HepG2 (cell line): Measurements from ENCODE around the gene FGGY. TPM values are rescaled to one million over a fixed set of nuclear protein-coding genes. Genes with fewer than 3 reads are reported as not detected.

Experiments
- ATAC-seq: fragments of 200-7000 bp; cut with Tn5 transposase; 3 replicates; pipeline ENCODE4 v1.9.1; 2020; ENCODE audit warnings: mild to moderate bottlenecking, moderate library complexity
- BruUV-seq: library from RNA; stranded (reverse); fragments of 400-500 nt; replicated peaks from 2 replicates; lab custom pipeline; 2021; lab: Mats Ljungman, UMichigan
- CTCF ChIA-PET: fragments of 300-600 bp; formaldehyde crosslinking; extraction: SDS; loops from one replicate; lab custom pipeline; 2021; ENCODE audit warnings: low total read pairs, inconsistent platforms, low intra/inter-chr PET ratio; lab: Yijun Ruan, JAX
- POLR2A ChIA-PET: fragments of 350-600 bp; sonication (Branson Sonifier 250); formaldehyde crosslinking; loops from one replicate; lab custom pipeline; 2020; ENCODE audit warnings: antibody characterized with exemption, inconsistent platforms; lab: Yijun Ruan, JAX
- DNase-seq: peaks from one replicate; pipeline ENCODE4 v3.0.0-alpha.2; 2015; ENCODE audit warnings: low spot score
- FAIRE-seq: peaks from 3 replicates; lab custom pipeline; 2011; peaks lifted over from hg19 to GRCh38; lab: Jason Lieb, UNC
- H2AFZ ChIP-seq: one replicate; pipeline ENCODE4 v1.6.1; 2011; ENCODE audit warnings: low read length, inconsistent platforms
- H3K27ac ChIP-seq: fragments of 300-600 bp; 3 replicates; pipeline ENCODE4 v1.8.0; 2011; ENCODE audit warnings: mixed run types, mild to moderate bottlenecking, mixed read lengths, low read length, inconsistent platforms; ENCODE audit not compliant: insufficient read depth; ENCODE audit errors: extremely low read length
- H3K27me3 ChIP-seq, 2 experiments: fragments of 200-600 bp in 1 of 2; 2 replicates in 1 of 2; 3 replicates in 1 of 2; pipeline versions ENCODE4 v1.6.0 to v1.8.0; 2011; ENCODE audit warnings: low read length in 2 of 2, mild to moderate bottlenecking in 2 of 2, moderate library complexity in 2 of 2, inconsistent platforms in 1 of 2; ENCODE audit not compliant: insufficient read depth in 2 of 2, control insufficient read depth in 1 of 2
- H3K36me3 ChIP-seq, 2 experiments: fragments of 200-600 bp in 1 of 2; replicated peaks in 1 of 2; 2 replicates in 1 of 2; 3 replicates in 1 of 2; pipeline versions ENCODE4 v1.5.1 to v1.8.0; 2011; ENCODE audit warnings: low read length in 2 of 2, inconsistent platforms in 1 of 2; ENCODE audit not compliant: insufficient read depth in 2 of 2, control insufficient read depth in 1 of 2
- H3K4me1 ChIP-seq: 2 replicates; pipeline ENCODE4 v1.5.1; 2012; ENCODE audit warnings: low read length, inconsistent platforms; ENCODE audit not compliant: insufficient read depth
- H3K4me2 ChIP-seq: 2 replicates; pipeline ENCODE4 v1.6.0; 2011; ENCODE audit warnings: low read depth, low read length, inconsistent platforms
- H3K4me3 ChIP-seq, 3 experiments: fragments of 200-600 bp in 1 of 3; sonication (generic), shearing (Covaris generic) in 1 of 3; replicated peaks in 1 of 3; 2 replicates each; pipeline ENCODE4 v1.5.1; 2011 to 2016; ENCODE audit warnings: low read length in 3 of 3, inconsistent platforms in 2 of 3, low read depth in 2 of 3, mild to moderate bottlenecking in 2 of 3, control low read depth in 1 of 3, mixed read lengths in 1 of 3; ENCODE audit not compliant: insufficient read depth in 1 of 3
- H3K79me2 ChIP-seq: one replicate; pipeline ENCODE4 v1.6.1; 2011; ENCODE audit warnings: low read length, inconsistent platforms; ENCODE audit not compliant: insufficient read depth
- H3K9ac ChIP-seq: 2 replicates; pipeline ENCODE4 v1.6.0; 2011; ENCODE audit warnings: mild to moderate bottlenecking, low read depth, low read length, inconsistent platforms; ENCODE audit not compliant: insufficient read depth
- H3K9me3 ChIP-seq: 2 replicates; pipeline ENCODE4 v1.5.1; 2012; ENCODE audit warnings: mild to moderate bottlenecking, low read length
- H4K20me1 ChIP-seq: 2 replicates; pipeline ENCODE4 v1.6.0; 2011; ENCODE audit warnings: inconsistent platforms, mild to moderate bottlenecking, low read length, moderate library complexity; ENCODE audit not compliant: insufficient read depth
- ETS1 ChIP-seq: sonication (generic); formaldehyde crosslinking; IDR thresholded peaks from 2 replicates; pipeline ENCODE4 v1.4.0; 2020; ENCODE audit warnings: missing genetic modification reagents
- NCOA1 ChIP-seq: sonication (generic); formaldehyde crosslinking; IDR thresholded peaks from 2 replicates; pipeline ENCODE4 v1.9.0; 2021; ENCODE audit warnings: missing genetic modification reagents
- NFE2 ChIP-seq: sonication (generic); formaldehyde crosslinking; IDR thresholded peaks from 2 replicates; pipeline ENCODE4 v1.4.0; 2020; ENCODE audit warnings: missing genetic modification reagents
- PBX2 ChIP-seq: IDR thresholded peaks from 2 replicates; pipeline ENCODE4 v1.6.1; 2016; ENCODE audit warnings: control low read depth
- ZBTB39 ChIP-seq: sonication (generic); formaldehyde crosslinking; IDR thresholded peaks from 2 replicates; pipeline ENCODE4 v1.5.0; 2020; ENCODE audit warnings: missing genetic modification reagents
- ZC3H13 ChIP-seq: sonication (generic); formaldehyde crosslinking; IDR thresholded peaks from 2 replicates; pipeline ENCODE4 v1.8.1; 2023; ENCODE audit warnings: mild to moderate bottlenecking, missing genetic modification reagents, moderate library complexity
- ZFX ChIP-seq: sonication (generic); formaldehyde crosslinking; IDR thresholded peaks from 2 replicates; pipeline ENCODE4 v1.4.0; 2020; ENCODE audit warnings: mild to moderate bottlenecking, low read depth, missing genetic modification reagents, moderate library complexity
- ZNF350 ChIP-seq: sonication (generic); formaldehyde crosslinking; IDR thresholded peaks from 2 replicates; pipeline ENCODE4 v1.4.0; 2020; ENCODE audit warnings: mild to moderate bottlenecking, low read depth, missing genetic modification reagents, borderline replicate concordance
- ZNF547 ChIP-seq: sonication (generic); formaldehyde crosslinking; IDR thresholded peaks from 2 replicates; pipeline ENCODE4 v1.5.1; 2020; ENCODE audit warnings: mild to moderate bottlenecking, missing genetic modification reagents
- ZNF552 ChIP-seq: sonication (generic); formaldehyde crosslinking; IDR thresholded peaks from 2 replicates; pipeline ENCODE4 v1.9.0; 2022; ENCODE audit warnings: missing genetic modification reagents, mild to moderate bottlenecking, borderline replicate concordance
- ZNF616 ChIP-seq: sonication (generic); formaldehyde crosslinking; IDR thresholded peaks from 2 replicates; pipeline ENCODE4 v1.5.0; 2020; ENCODE audit warnings: low read depth, mild to moderate bottlenecking, missing genetic modification reagents
- ZNF800 ChIP-seq: sonication (generic); formaldehyde crosslinking; IDR thresholded peaks from 2 replicates; pipeline ENCODE4 v1.4.0; 2020; ENCODE audit warnings: missing genetic modification reagents
- ZNF841 ChIP-seq: sonication (generic); formaldehyde crosslinking; IDR thresholded peaks from 2 replicates; pipeline ENCODE4 v1.8.1; 2023; ENCODE audit warnings: missing genetic modification reagents, borderline replicate concordance
- WGBS: methylation state at CpG from one replicate; pipeline ENCODE4 v1.1.6; 2017; ENCODE audit warnings: low lambda C conversion rate; 5-methylcytosine and 5-hydroxymethylcytosine counted together
- in situ Hi-C: cut with HindIII; loops from 2 replicates; pipeline ENCODE4 v1.10.0; 2017; ENCODE audit warnings: low pct_unique_long_range_greater_than_20kb; ENCODE audit not compliant: extremely low pct_ligation_motif_present
- intact Hi-C: fragments of 100-400 bp; cut with micrococcal nuclease; formaldehyde crosslinking; loops from one replicate; pipeline ENCODE4 v1.10.0; 2022; ENCODE audit not compliant: unreplicated experiment
- polyA plus RNA-seq, 8 experiments: library from polyadenylated mRNA; depleted of rRNA in 3 of 8; stranded (reverse) in 7 of 8; unstranded in 1 of 8; fragments of >200 nt; fragmentation: Illumina TruSeq in 4 of 8; extraction: Trizol in 4 of 8; gene quantifications; 2 replicates each; pipeline versions ENCODE4 v1.2.1 to v1.2.3, GENCODE V29; 2011 to 2016; ENCODE audit warnings: low read depth in 4 of 8, missing spikeins in 1 of 8, mixed read lengths in 1 of 8; ENCODE audit not compliant: insufficient read depth in 1 of 8
- total RNA-seq, 5 experiments: library from RNA; depleted of rRNA; stranded (reverse); fragments of >200 nt; fragmentation: Illumina TruSeq; extraction: Trizol; gene quantifications; 2 replicates each; pipeline ENCODE4 v1.2.3, GENCODE V29; 2016; ENCODE audit warnings: low read depth in 1 of 5

FGGY gene
- total and polyA plus RNA-seq, 2 of the 13 experiments (the other 11 are each of a cell fraction or from before 2014, with no cell fraction given) = 15.7 to 27.5 TPM

GRCh38 chr1:59393211-59394180, 96.6 kb downstream of the FGGY start:
- Histone ChIP-seq H4K20me1 (no peaks in the 10 kb centered on the region), H3K9me3 (no peaks in the 10 kb centered on the region), H3K4me3 (no peak overlapping the region), H3K27me3 (no peaks in the 10 kb centered on the region), H2AFZ (no peak overlapping the region), H3K27ac (no peak overlapping the region), H3K4me2 (no peak overlapping the region), H3K9ac (no peak overlapping the region), H3K79me2 (no peaks in the 10 kb centered on the region), H3K36me3 (no peaks in the 10 kb centered on the region), H3K4me1 (peaks cover 51% of the 10 kb centered on the region)
- CTCF ChIA-PET = no interaction called here
- ATAC-seq (no peak), DNase-seq (peak; percentile 50), FAIRE-seq (no peak)
- POLR2A ChIA-PET = no interaction called here
- in situ Hi-C loops (no loop called here), intact Hi-C loops (no loop called here)
- WGBS = 83% methylated on average over 7 of the region's 7 CpGs
- no TSS peak for BruUV-seq
- TF ChIP-seq ZFX (CRISPR knock-in tag) (no peak), ZNF616 (CRISPR knock-in tag) (no peak), ZNF841 (CRISPR knock-in tag) (no peak), NCOA1 (CRISPR knock-in tag) (no peak), ZNF552 (no peak), ZNF547 (CRISPR knock-in tag) (no peak), ZNF800 (CRISPR knock-in tag) (no peak), ZC3H13 (CRISPR knock-in tag) (no peak), ETS1 (CRISPR knock-in tag) (no peak), ZBTB39 (no peak), ZNF350 (no peak), PBX2 (no peak), NFE2 (CRISPR knock-in tag) (no peak)
